Measurements from ENCODE around the gene SCLY. TPM values are rescaled to one million over a fixed set of nuclear protein-coding genes. Genes with fewer than 3 reads are reported as not detected.
A peak's percentile ranks its signal among the peaks of the same experiment; 100 is the strongest.

SCLY gene
- polyA plus RNA-seq, 1 of the 3 experiments (the other 2 are of a cell fraction) = 20.9 TPM

- no peaks in the 10 kb centered on the region for H3K36me3 ChIP-seq (replicated peaks in 1 of 2; ENCODE audit: control insufficient read depth in 1 of 2, insufficient read depth in 2 of 2, low read length in 1 of 2)
Measured at GRCh38 chr2:238100821-238101771, 40.3 kb downstream of the SCLY start.

More at GRCh38 chr2:238100821-238101771, 40.3 kb downstream of the SCLY start:
- Histone ChIP-seq H3F3A (replicated peaks; ENCODE audit: insufficient read depth) (no peaks in the 10 kb centered on the region), H3K9me3 (no peaks in the 10 kb centered on the region), H3K9me2 (no peaks in the 10 kb centered on the region), H2AFZ (ENCODE audit: low read depth) (no peak overlapping the region), H3K79me2 (ENCODE audit: insufficient read depth) (no peaks in the 10 kb centered on the region), H3K27ac (ENCODE audit: low read depth in 2 of 2, low read length in 1 of 2) (no peak overlapping the region), H3K4me3 (ENCODE audit: low read depth in 2 of 2, low read length in 1 of 2) (no peak overlapping the region), H3K4me2 (no peak overlapping the region), H3K27me3 (ENCODE audit: insufficient read depth) (no peaks in the 10 kb centered on the region), H3K9ac (no peak overlapping the region), H4K20me1 (ENCODE audit: insufficient read depth) (no peaks in the 10 kb centered on the region), H3K4me1 (ENCODE audit: control insufficient read depth in 1 of 2, insufficient read depth in 2 of 2, low read depth in 1 of 2, low read length in 1 of 2) (peaks cover 3 to 10% of the 10 kb centered on the region in 2 experiments; a peak in 2 of 4 replicates)
- TF ChIP-seq JUND (IDR thresholded peaks at IDR 0.05) (no peak), FOXM1 (IDR thresholded peaks at IDR 0.05; ENCODE audit: low read depth) (no peak), REST (IDR thresholded peaks at IDR 0.05; ENCODE audit: low read depth, low read length) (no peak), POLR2AphosphoS5 (IDR thresholded peaks at IDR 0.05; ENCODE audit: low read depth, low read length) (no peak), FOSL2 (IDR thresholded peaks at IDR 0.05; ENCODE audit: borderline replicate concordance, low read depth) (no peak), GABPA (IDR thresholded peaks at IDR 0.05; ENCODE audit: low read depth) (no peak)
- TF ChIP-seq, protein P1, sequence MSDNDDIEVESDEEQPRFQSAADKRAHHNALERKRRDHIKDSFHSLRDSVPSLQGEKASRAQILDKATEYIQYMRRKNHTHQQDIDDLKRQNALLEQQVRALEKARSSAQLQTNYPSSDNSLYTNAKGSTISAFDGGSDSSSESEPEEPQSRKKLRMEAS (IDR thresholded peaks at IDR 0.05; ENCODE audit: low read depth) = no peak
- DNase-seq = peak; percentile 36
- CTCF ChIA-PET = interaction anchor here (0.6 to 1.2 kb wide), 5 partner anchors 15 to 243 kb away, joined by 3 to 5 read pairs (median 4); no protein-coding TSS in a partner anchor
- WGBS (ENCODE audit: low lambda C conversion rate) = 81% methylated on average over 13 of the region's 28 CpGs
- POLR2A ChIA-PET = no interaction called here

All from SK-N-SH (cell line).